Measurements from ENCODE around the gene FRMPD1.

The FRMPD1 gene

DNA sequence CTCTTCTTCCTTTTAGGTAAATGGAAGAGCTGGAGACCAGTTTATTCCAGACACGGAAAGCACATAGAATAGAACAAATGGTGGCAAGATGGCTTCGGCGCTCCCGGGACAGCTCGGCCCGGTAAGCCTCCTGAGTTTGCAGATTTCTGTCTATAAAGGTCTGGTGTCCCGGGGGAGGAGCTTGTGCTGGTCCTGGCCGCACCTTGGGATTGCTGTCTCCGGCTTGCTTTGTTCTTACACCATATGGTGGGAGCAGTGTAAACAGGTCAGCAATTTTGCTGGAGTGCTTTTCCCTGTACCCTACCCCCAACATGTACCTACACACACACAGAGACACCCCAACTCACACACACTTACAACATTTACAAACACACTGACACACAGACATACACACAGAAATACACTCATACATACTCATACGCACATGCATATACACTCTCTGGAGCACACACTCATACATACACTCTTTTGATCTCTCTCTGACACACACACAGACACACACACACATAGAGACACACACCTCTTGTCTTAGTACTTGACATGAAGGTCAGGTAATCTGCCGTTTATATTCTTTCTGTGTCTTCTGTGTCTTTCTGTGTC lies 42.0 kb downstream of the FRMPD1 start:
- Histone ChIP-seq H3K36me3 (replicated peaks; ENCODE audit: insufficient read depth, low read length) (no peaks in the 10 kb centered on the region), H3K27ac (ENCODE audit: low read length) (no peak overlapping the region), H4K20me1 (ENCODE audit: insufficient read depth, low read length) (no peaks in the 10 kb centered on the region), H3K4me1 (ENCODE audit: low read length) (peaks cover 25% of the 10 kb centered on the region), H3K79me2 (ENCODE audit: low read length) (no peaks in the 10 kb centered on the region), H3K9me2 (replicated peaks; ENCODE audit: insufficient read depth, low read length) (no peaks in the 10 kb centered on the region), H3F3A (ENCODE audit: insufficient read depth, low read length) (peaks cover 17% of the 10 kb centered on the region), H3K4me2 (ENCODE audit: low read depth, low read length) (peak overlapping the region; percentile 29), H3K9me3 (replicated peaks; ENCODE audit: insufficient read depth, low read length) (no peaks in the 10 kb centered on the region), H3K27me3 (replicated peaks; ENCODE audit: insufficient read depth, low read length) (peaks cover 24% of the 10 kb centered on the region; the same call in 1 of the 2 replicates), H2AFZ (ENCODE audit: low read length) (0 out of 2 replicates have a peak overlapping the region, but pooled peaks have one; percentile 7), H3K9ac (ENCODE audit: low read length) (no peak overlapping the region), H3K4me3 (ENCODE audit: low read length) (no peak overlapping the region)
- TF ChIP-seq EZH2 (optimal IDR thresholded peaks at IDR 0.05; ENCODE audit: low read depth, low read length): no peak
- no peak for TF ChIP-seq EZH2phosphoT487 (IDR thresholded peaks at IDR 0.05; ENCODE audit: low read length)
- TF ChIP-seq, protein P1, sequence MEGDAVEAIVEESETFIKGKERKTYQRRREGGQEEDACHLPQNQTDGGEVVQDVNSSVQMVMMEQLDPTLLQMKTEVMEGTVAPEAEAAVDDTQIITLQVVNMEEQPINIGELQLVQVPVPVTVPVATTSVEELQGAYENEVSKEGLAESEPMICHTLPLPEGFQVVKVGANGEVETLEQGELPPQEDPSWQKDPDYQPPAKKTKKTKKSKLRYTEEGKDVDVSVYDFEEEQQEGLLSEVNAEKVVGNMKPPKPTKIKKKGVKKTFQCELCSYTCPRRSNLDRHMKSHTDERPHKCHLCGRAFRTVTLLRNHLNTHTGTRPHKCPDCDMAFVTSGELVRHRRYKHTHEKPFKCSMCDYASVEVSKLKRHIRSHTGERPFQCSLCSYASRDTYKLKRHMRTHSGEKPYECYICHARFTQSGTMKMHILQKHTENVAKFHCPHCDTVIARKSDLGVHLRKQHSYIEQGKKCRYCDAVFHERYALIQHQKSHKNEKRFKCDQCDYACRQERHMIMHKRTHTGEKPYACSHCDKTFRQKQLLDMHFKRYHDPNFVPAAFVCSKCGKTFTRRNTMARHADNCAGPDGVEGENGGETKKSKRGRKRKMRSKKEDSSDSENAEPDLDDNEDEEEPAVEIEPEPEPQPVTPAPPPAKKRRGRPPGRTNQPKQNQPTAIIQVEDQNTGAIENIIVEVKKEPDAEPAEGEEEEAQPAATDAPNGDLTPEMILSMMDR (IDR thresholded peaks at IDR 0.05; ENCODE audit: low read length): no peak
- DNase-seq: no peak

DNA sequence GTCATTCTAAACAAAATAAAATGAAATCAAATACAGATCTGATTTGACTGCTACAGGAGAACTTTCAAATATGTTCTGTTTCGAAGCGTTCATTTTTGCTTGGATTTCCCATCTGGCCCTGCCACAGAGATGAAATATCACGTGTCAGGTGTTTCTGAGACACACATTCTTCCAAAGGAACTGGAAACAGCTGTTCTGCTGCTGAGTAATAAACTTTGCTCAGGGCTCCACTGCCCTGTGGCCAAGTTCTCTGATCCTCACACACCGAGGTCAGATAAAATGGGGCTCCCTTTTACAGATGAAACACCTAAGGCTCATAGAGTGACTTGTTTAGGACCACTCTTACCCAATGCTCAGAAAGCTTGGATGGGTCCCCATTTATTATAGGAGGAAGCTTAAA lies 42.5 kb downstream of the FRMPD1 start:
- Histone ChIP-seq H4K20me1 (ENCODE audit: insufficient read depth, low read length) (no peaks in the 10 kb centered on the region), H3F3A (ENCODE audit: insufficient read depth, low read length) (peaks cover 17% of the 10 kb centered on the region), H3K4me1 (ENCODE audit: low read length) (peaks cover 25% of the 10 kb centered on the region), H3K9ac (ENCODE audit: low read length) (no peak overlapping the region), H3K9me3 (replicated peaks; ENCODE audit: insufficient read depth, low read length) (no peaks in the 10 kb centered on the region), H3K79me2 (ENCODE audit: low read length) (no peaks in the 10 kb centered on the region), H3K4me3 (ENCODE audit: low read length) (no peak overlapping the region), H3K36me3 (replicated peaks; ENCODE audit: insufficient read depth, low read length) (no peaks in the 10 kb centered on the region), H3K4me2 (ENCODE audit: low read depth, low read length) (peak overlapping the region; percentile 29), H3K27ac (ENCODE audit: low read length) (no peak overlapping the region), H3K9me2 (replicated peaks; ENCODE audit: insufficient read depth, low read length) (no peaks in the 10 kb centered on the region), H3K27me3 (replicated peaks; ENCODE audit: insufficient read depth, low read length) (peaks cover 24% of the 10 kb centered on the region; the same call in 1 of the 2 replicates), H2AFZ (ENCODE audit: low read length) (0 out of 2 replicates have a peak overlapping the region, but pooled peaks have one; percentile 7)
- TF ChIP-seq, protein P1 (IDR thresholded peaks at IDR 0.05; ENCODE audit: low read length): no peak
- no peak for TF ChIP-seq EZH2 (optimal IDR thresholded peaks at IDR 0.05; ENCODE audit: low read depth, low read length)
- no peak for TF ChIP-seq EZH2phosphoT487 (IDR thresholded peaks at IDR 0.05; ENCODE audit: low read length)
- DNase-seq: peak; percentile 49

DNA sequence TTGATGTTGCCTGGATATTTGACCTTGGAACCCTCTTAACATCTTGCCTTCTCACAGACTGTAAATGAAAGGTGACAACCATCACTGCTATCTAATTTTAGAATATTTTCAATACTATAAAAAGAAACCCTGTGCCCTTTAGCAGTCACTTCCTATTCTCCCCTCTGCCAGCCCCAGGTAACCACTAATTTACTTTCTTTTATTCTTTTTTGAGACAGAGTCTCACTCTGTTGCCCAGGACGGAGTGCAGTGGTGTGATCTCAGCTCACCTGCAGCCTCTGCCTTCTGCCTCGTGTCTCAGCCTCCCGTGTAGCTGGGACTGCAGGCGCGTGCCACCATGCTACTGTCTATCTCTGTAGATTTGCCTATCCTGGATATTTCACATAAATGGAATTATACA lies 43.6 kb downstream of the FRMPD1 start:
- Histone ChIP-seq H4K20me1 (ENCODE audit: insufficient read depth, low read length) (no peaks in the 10 kb centered on the region), H3K9me3 (replicated peaks; ENCODE audit: insufficient read depth, low read length) (no peaks in the 10 kb centered on the region), H3K36me3 (replicated peaks; ENCODE audit: insufficient read depth, low read length) (no peaks in the 10 kb centered on the region), H2AFZ (ENCODE audit: low read length) (no peak overlapping the region), H3K79me2 (ENCODE audit: low read length) (no peaks in the 10 kb centered on the region), H3K4me2 (ENCODE audit: low read depth, low read length) (peak overlapping the region; percentile 29), H3K27me3 (replicated peaks; ENCODE audit: insufficient read depth, low read length) (peaks cover 24% of the 10 kb centered on the region; the same call in 1 of the 2 replicates), H3F3A (ENCODE audit: insufficient read depth, low read length) (peaks cover 17% of the 10 kb centered on the region), H3K27ac (ENCODE audit: low read length) (peak overlapping the region; percentile 2; the same call in 1 of the 2 replicates), H3K4me1 (ENCODE audit: low read length) (peaks cover 25% of the 10 kb centered on the region), H3K9ac (ENCODE audit: low read length) (no peak overlapping the region), H3K9me2 (replicated peaks; ENCODE audit: insufficient read depth, low read length) (no peaks in the 10 kb centered on the region), H3K4me3 (ENCODE audit: low read length) (no peak overlapping the region)
- peak; percentile 75 for DNase-seq
- TF ChIP-seq EZH2 (optimal IDR thresholded peaks at IDR 0.05; ENCODE audit: low read depth, low read length) (no peak), EZH2phosphoT487 (IDR thresholded peaks at IDR 0.05; ENCODE audit: low read length) (no peak)
- TF ChIP-seq, protein P1 (IDR thresholded peaks at IDR 0.05; ENCODE audit: low read length): no peak
